Measurements from ENCODE around the gene NPTX1.

NPTX1 gene

GRCh38 chr17:80498920-80499410, 22.6 kb upstream of the NPTX1 start:
- no peak for TF ChIP-seq CTCF (IDR thresholded peaks at IDR 0.05; ENCODE audit: low read depth, low read length, missing control alignments)
- no peak for DNase-seq (ENCODE audit: extremely low read depth, low read depth)
- H3K4me3 ChIP-seq (replicated peaks; ENCODE audit: low read depth, low read length): no peak overlapping the region

DNA sequence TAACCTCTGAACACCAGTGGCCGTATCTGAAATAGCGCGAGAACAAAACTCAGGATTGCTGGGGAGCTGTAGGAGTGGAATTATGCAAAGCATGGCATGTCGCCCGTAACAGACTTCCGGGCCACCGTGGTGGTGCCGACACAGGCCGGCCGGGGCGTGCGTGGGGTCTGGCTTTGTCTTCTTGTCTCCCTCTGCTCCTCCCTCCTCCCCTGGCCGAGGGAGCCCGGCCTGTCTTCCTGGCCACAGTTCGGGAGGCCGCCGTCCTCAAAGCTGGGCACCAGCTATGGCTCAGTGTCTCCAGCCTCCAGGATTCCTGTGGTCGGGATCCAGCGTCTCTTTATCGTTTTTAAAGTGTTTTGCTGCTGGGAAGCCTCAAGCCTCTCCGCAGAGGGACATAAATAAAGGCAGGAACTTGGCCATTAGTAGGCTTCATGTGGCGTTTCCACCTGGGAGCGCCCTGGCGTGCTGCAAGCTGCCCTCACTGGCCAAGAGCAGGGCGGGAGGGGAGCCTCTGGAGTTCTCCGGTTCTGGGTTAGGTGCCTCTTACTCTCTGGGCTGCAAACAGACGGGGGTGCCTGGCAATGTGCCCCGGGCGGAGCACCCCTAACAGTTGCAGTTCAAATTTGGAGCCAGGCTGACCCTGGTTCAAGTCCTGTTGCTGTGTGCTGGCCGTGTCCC, 22.0 kb upstream of the NPTX1 start:
- DNase-seq (ENCODE audit: extremely low read depth, low read depth): no peak
- no peak overlapping the region for H3K4me3 ChIP-seq (replicated peaks; ENCODE audit: low read depth, low read length)
- no peak for TF ChIP-seq CTCF (IDR thresholded peaks at IDR 0.05; ENCODE audit: low read depth, low read length, missing control alignments)

GRCh38 chr17:80497726-80498241, 21.4 kb upstream of the NPTX1 start:
- no peak overlapping the region for H3K4me3 ChIP-seq (replicated peaks; ENCODE audit: low read depth, low read length)
- TF ChIP-seq CTCF (IDR thresholded peaks at IDR 0.05; ENCODE audit: low read depth, low read length, missing control alignments): no peak
- DNase-seq (ENCODE audit: extremely low read depth, low read depth): no peak

DNA sequence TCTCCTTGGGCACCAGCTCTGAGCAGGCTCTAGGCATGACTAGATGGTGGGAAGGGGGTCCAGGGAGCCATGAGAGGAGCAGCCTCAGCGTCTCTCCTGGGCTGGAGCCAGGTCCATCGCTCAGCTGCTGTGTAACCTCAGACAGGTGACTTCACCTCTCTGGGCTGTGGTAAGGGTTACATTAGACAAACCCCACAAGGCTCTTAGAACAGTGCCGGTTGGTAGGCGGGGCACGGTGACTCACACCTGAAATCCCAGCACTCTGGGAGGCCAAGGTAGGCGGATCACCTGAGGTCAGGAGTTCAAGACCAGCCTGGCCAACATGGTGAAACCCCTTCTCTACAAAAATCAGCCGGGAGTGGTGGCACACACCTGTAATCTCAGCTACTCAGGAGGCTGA, 18.1 kb upstream of the NPTX1 start:
- no peak for DNase-seq (ENCODE audit: extremely low read depth, low read depth)
- no peak for TF ChIP-seq CTCF (IDR thresholded peaks at IDR 0.05; ENCODE audit: low read depth, low read length, missing control alignments)
- H3K4me3 ChIP-seq (replicated peaks; ENCODE audit: low read depth, low read length): no peak overlapping the region

- H3K4me3 ChIP-seq (replicated peaks; ENCODE audit: low read depth, low read length): no peak overlapping the region
- DNase-seq (ENCODE audit: extremely low read depth, low read depth): no peak
- TF ChIP-seq CTCF (IDR thresholded peaks at IDR 0.05; ENCODE audit: low read depth, low read length, missing control alignments): no peak
These were observed 16.1 kb upstream of the NPTX1 start for GRCh38 chr17:80492343-80493136.

DNA sequence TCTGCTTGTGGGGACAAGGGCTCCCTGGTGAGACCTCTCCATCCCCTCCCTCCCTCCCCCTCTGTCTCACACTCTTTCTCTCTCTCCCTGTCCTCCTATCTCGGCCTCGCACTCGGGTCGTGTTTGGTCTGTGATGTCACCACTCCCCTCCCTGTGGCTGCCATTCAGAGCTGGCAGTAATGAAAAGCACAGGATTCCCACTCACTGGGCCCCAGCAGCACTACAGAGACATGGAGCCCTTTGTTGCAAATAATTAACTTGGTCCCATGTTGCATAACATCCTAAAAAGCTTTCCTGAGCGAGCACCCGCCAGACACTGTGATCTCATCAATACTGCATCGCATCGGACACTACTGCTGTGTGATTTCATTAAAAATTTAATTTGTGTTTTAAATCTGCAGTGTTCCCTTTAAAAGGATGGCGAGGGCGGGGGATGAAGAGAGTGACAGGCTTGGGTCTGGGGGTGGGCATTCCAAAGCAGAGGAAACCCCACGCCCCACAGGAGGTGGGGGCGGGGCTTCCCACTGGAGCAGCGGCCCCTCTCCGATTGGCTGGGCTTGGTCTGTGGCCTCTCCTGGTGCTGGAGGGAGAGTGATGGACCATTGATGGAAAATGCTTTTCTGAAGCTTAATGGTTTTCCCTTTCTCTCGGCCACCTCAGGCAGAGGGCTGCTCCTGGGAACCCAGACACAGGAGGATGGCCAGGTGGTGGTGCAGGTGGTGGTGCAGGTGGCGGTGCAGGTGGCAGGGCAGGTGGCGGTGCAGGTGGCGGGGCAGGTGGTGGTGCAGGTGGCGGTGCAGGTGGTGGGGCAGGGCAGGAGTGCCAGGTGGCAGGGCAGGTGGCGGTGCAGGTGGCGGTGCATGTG, 15.3 kb upstream of the NPTX1 start:
- no peak overlapping the region for H3K4me3 ChIP-seq (replicated peaks; ENCODE audit: low read depth, low read length)
- TF ChIP-seq CTCF (IDR thresholded peaks at IDR 0.05; ENCODE audit: low read depth, low read length, missing control alignments): no peak
- no peak for DNase-seq (ENCODE audit: extremely low read depth, low read depth)
